Endothelial cell of umbilical vein (primary cell): ENCODE results near the gene SLC34A2. TPM values are rescaled to one million over a fixed set of nuclear protein-coding genes. Genes with fewer than 3 reads are reported as not detected.

Experiments
- BruUV-seq: library from RNA; stranded (reverse); fragments of 400-500 nt; replicated peaks from 2 replicates; lab custom pipeline; 2021; lab: Mats Ljungman, UMichigan
- CTCF ChIA-PET: fragments of 300-600, 350-600 bp; sonication (Branson Sonifier 250); formaldehyde crosslinking; loops from one replicate; lab custom pipeline; 2021; ENCODE audit warnings: antibody characterized with exemption, inconsistent platforms; lab: Charles Lee
- POLR2A ChIA-PET: fragments of 300-600, 350-600 bp; sonication (Branson Sonifier 250); formaldehyde crosslinking; loops from one replicate; lab custom pipeline; 2021; ENCODE audit warnings: antibody characterized with exemption, inconsistent platforms; lab: Charles Lee
- DNase-seq: peaks from one replicate; pipeline ENCODE4 v3.0.0-alpha.2; 2011; ENCODE audit warnings: low read depth, low spot score
- FAIRE-seq: peaks from 2 replicates; lab custom pipeline; 2011; peaks lifted over from hg19 to GRCh38; lab: Jason Lieb, UNC
- H2AFZ ChIP-seq: 2 replicates; pipeline ENCODE4 v1.6.0; 2012; ENCODE audit warnings: low read depth, low read length, control low read depth, inconsistent platforms
- H3K27ac ChIP-seq: 2 replicates; pipeline ENCODE4 v1.5.1; 2011; ENCODE audit warnings: low read depth, mild to moderate bottlenecking, control low read depth, low read length, moderate library complexity; ENCODE audit not compliant: insufficient read depth
- H3K27me3 ChIP-seq, 2 experiments: 2 replicates each; pipeline versions ENCODE4 v1.6.0 to v1.6.1; 2011; ENCODE audit warnings: low read length in 2 of 2, mixed read lengths in 1 of 2; ENCODE audit not compliant: control insufficient read depth in 2 of 2, insufficient read depth in 2 of 2
- H3K36me3 ChIP-seq, 2 experiments: 2 replicates in 1 of 2; 3 replicates in 1 of 2; pipeline ENCODE4 v1.5.1; 2011; ENCODE audit warnings: low read length in 2 of 2, mild to moderate bottlenecking in 1 of 2, moderate library complexity in 1 of 2; ENCODE audit not compliant: control insufficient read depth in 2 of 2, insufficient read depth in 2 of 2; ENCODE audit errors: extremely low read depth in 1 of 2
- H3K4me1 ChIP-seq: 3 replicates; pipeline ENCODE4 v1.5.1; 2011; ENCODE audit warnings: mild to moderate bottlenecking, low read length; ENCODE audit not compliant: control insufficient read depth, insufficient read depth; ENCODE audit errors: extremely low read depth
- H3K4me2 ChIP-seq: 2 replicates; pipeline ENCODE4 v1.6.1; 2011; ENCODE audit warnings: low read length, control low read depth, mixed read lengths; ENCODE audit not compliant: insufficient read depth
- H3K4me3 ChIP-seq, 3 experiments: fragments of 200-600 bp in 1 of 3; sonication (generic), shearing (Covaris generic) in 1 of 3; replicated peaks in 1 of 3; 2 replicates each; pipeline ENCODE4 v1.5.1; 2011 to 2016; ENCODE audit warnings: control low read depth in 3 of 3, low read length in 3 of 3, mild to moderate bottlenecking in 2 of 3, inconsistent platforms in 1 of 3, low read depth in 1 of 3, moderate library complexity in 1 of 3; ENCODE audit not compliant: insufficient read depth in 1 of 3
- H3K79me2 ChIP-seq: 2 replicates; pipeline ENCODE4 v1.6.0; 2012; ENCODE audit warnings: low read length, inconsistent platforms; ENCODE audit not compliant: control insufficient read depth, insufficient read depth
- H3K9ac ChIP-seq: replicated peaks from 2 replicates; pipeline ENCODE3; 2011; ENCODE audit warnings: low read length, control low read depth; ENCODE audit not compliant: insufficient read depth; ENCODE audit errors: extremely low read depth
- H3K9me1 ChIP-seq: replicated peaks from 3 replicates; pipeline ENCODE4 v1.6.0; 2011; ENCODE audit warnings: mild to moderate bottlenecking, low read length; ENCODE audit not compliant: control insufficient read depth, insufficient read depth; ENCODE audit errors: extremely low read depth
- H3K9me3 ChIP-seq: replicated peaks from 2 replicates; pipeline ENCODE4 v1.5.1; 2012; ENCODE audit warnings: low read length, inconsistent platforms; ENCODE audit not compliant: control insufficient read depth, insufficient read depth
- H4K20me1 ChIP-seq: replicated peaks from 2 replicates; pipeline ENCODE3; 2011; ENCODE audit warnings: mild to moderate bottlenecking, low read length; ENCODE audit not compliant: control insufficient read depth, insufficient read depth; ENCODE audit errors: extremely low read depth
- CTCF ChIP-seq, 2 donors: IDR thresholded peaks; 1 replicate in 1 of 2; 2 replicates in 1 of 2; pipeline ENCODE4 v1.5.1; 2011; ENCODE audit warnings: low read length in 2 of 2, mild to moderate bottlenecking in 2 of 2, moderate library complexity in 2 of 2, control low read depth in 1 of 2, inconsistent platforms in 1 of 2, low read depth in 1 of 2; ENCODE audit not compliant: insufficient read depth in 1 of 2; ENCODE audit errors: extremely low read depth in 1 of 2
- EZH2 ChIP-seq: IDR thresholded peaks from 2 replicates; pipeline ENCODE4 v1.6.1; 2012; ENCODE audit warnings: borderline replicate concordance, low read depth, mild to moderate bottlenecking, moderate library complexity, low read length, inconsistent platforms; ENCODE audit not compliant: severe bottlenecking
- FOS ChIP-seq: IDR thresholded peaks from 2 replicates; pipeline ENCODE4 v1.6.1; 2011; ENCODE audit warnings: mild to moderate bottlenecking, low read length, moderate library complexity, borderline replicate concordance; ENCODE audit not compliant: insufficient read depth
- GATA2 ChIP-seq: IDR thresholded peaks from 2 replicates; pipeline ENCODE4 v1.7.0; 2011; ENCODE audit warnings: low read depth, mild to moderate bottlenecking, moderate library complexity, mixed read lengths, low read length; ENCODE audit not compliant: insufficient read length, insufficient read depth
- JUN ChIP-seq: IDR thresholded peaks from 2 replicates; pipeline ENCODE4 v1.6.1; 2011; ENCODE audit warnings: borderline replicate concordance, low read depth; ENCODE audit not compliant: insufficient read length, insufficient read depth
- MAX ChIP-seq: IDR thresholded peaks from 2 replicates; pipeline ENCODE4 v1.6.1; 2011; ENCODE audit not compliant: insufficient read depth, insufficient read length
- MYC ChIP-seq: IDR thresholded peaks from one replicate; pipeline ENCODE4 v1.6.1; 2011; ENCODE audit warnings: mild to moderate bottlenecking, low read depth, low read length
- POLR2A ChIP-seq: IDR thresholded peaks from 2 replicates; pipeline ENCODE4 v1.6.1; 2012; ENCODE audit warnings: low read depth, mild to moderate bottlenecking, control low read depth, low read length
- POLR2AphosphoS5 ChIP-seq: IDR thresholded peaks from 2 replicates; pipeline ENCODE4 v1.6.1; 2012; ENCODE audit warnings: low read depth, mild to moderate bottlenecking, control low read depth, low read length, moderate library complexity; ENCODE audit not compliant: insufficient read depth
- dilution Hi-C: fragments of 300-500 bp; cut with MboI; formaldehyde crosslinking; loops from one replicate; pipeline ENCODE4 v1.15.0; 2019; ENCODE audit warnings: low sequenced_read_pairs; ENCODE audit not compliant: extremely low pct_ligation_motif_present
- intact Hi-C: fragments of 100-400 bp; cut with micrococcal nuclease; formaldehyde crosslinking; loops from one replicate; pipeline ENCODE4 v1.10.0; 2022
- polyA plus RNA-seq, 4 experiments: library from polyadenylated mRNA; depleted of rRNA in 3 of 4; stranded (reverse) in 3 of 4; unstranded in 1 of 4; fragments of >200 nt; gene quantifications; 2 replicates each; pipeline versions ENCODE4 v1.2.1 to v1.2.3, GENCODE V29; 2011 to 2012; ENCODE audit warnings: missing spikeins in 1 of 4
- total RNA-seq: library from RNA; stranded (reverse); gene quantifications from 2 replicates; pipeline ENCODE4 v1.2.3, GENCODE V29; 2021

Gene SLC34A2
- total and polyA plus RNA-seq, 2 donors (not counting 3 experiments of a cell fraction or from before 2014, with no cell fraction given) = not detected

- peaks cover 29 to 33% of the 10 kb centered on the region in 2 experiments for H3K27me3 ChIP-seq
- no peak for FAIRE-seq
- no peak overlapping the region for H3K9ac ChIP-seq
- CTCF ChIA-PET = interaction anchor here (0.8 to 1.4 kb wide), 3 partner anchors 14 to 213 kb away, joined by 3 to 4 read pairs (median 3); no protein-coding TSS in a partner anchor
- TF ChIP-seq FOS (no peak), CTCF (IDR thresholded peaks at IDR 0.05; ENCODE audit: extremely low read depth in 1 of 2, insufficient read depth in 1 of 2, low read depth in 1 of 2, low read length in 2 of 2) (no peak), MAX (no peak), EZH2 (no peak), POLR2AphosphoS5 (no peak), JUN (no peak), POLR2A (no peak), GATA2 (no peak), MYC (no peak)
- BruUV-seq = no TSS peak
- no peaks in the 10 kb centered on the region for H3K36me3 ChIP-seq
- H3K4me2 ChIP-seq = no peak overlapping the region
- no peak overlapping the region for H3K4me3 ChIP-seq
- no peaks in the 10 kb centered on the region for H3K79me2 ChIP-seq
- no peaks in the 10 kb centered on the region for H4K20me1 ChIP-seq
- H3K27ac ChIP-seq = no peak overlapping the region
- no peaks in the 10 kb centered on the region for H3K9me3 ChIP-seq
- no peak overlapping the region for H2AFZ ChIP-seq
- POLR2A ChIA-PET = interaction anchor here (0.6 kb wide), 1 partner anchor 29 kb away, joined by 3 read pairs; no protein-coding TSS in a partner anchor
- intact Hi-C loops (no loop called here), dilution Hi-C loops (no loop called here)
- no peaks in the 10 kb centered on the region for H3K4me1 ChIP-seq
- H3K9me1 ChIP-seq = no peaks in the 10 kb centered on the region
- no peak for DNase-seq
Measured at GRCh38 chr4:25654031-25654970, 1.4 kb upstream of the SLC34A2 start.
